Endothelial cell of umbilical vein (primary cell): Measurements from ENCODE around the gene MRPL27. TPM values are rescaled to one million over a fixed set of nuclear protein-coding genes. Genes with fewer than 3 reads are reported as not detected.

Experiments
- BruUV-seq: library from RNA; stranded (reverse); fragments of 400-500 nt; replicated peaks from 2 replicates; lab custom pipeline; 2021; lab: Mats Ljungman, UMichigan
- CTCF ChIA-PET: fragments of 300-600, 350-600 bp; sonication (Branson Sonifier 250); formaldehyde crosslinking; loops from one replicate; lab custom pipeline; 2021; ENCODE audit warnings: antibody characterized with exemption, inconsistent platforms; lab: Charles Lee
- POLR2A ChIA-PET: fragments of 300-600, 350-600 bp; sonication (Branson Sonifier 250); formaldehyde crosslinking; loops from one replicate; lab custom pipeline; 2021; ENCODE audit warnings: antibody characterized with exemption, inconsistent platforms; lab: Charles Lee
- DNase-seq: peaks from one replicate; pipeline ENCODE4 v3.0.0-alpha.2; 2011; ENCODE audit warnings: low read depth, low spot score
- FAIRE-seq: peaks from 2 replicates; lab custom pipeline; 2011; peaks lifted over from hg19 to GRCh38; lab: Jason Lieb, UNC
- H2AFZ ChIP-seq: 2 replicates; pipeline ENCODE4 v1.6.0; 2012; ENCODE audit warnings: low read depth, low read length, control low read depth, inconsistent platforms
- H3K27ac ChIP-seq: 2 replicates; pipeline ENCODE4 v1.5.1; 2011; ENCODE audit warnings: low read depth, mild to moderate bottlenecking, control low read depth, low read length, moderate library complexity; ENCODE audit not compliant: insufficient read depth
- H3K27me3 ChIP-seq, 2 experiments: 2 replicates each; pipeline versions ENCODE4 v1.6.0 to v1.6.1; 2011; ENCODE audit warnings: low read length in 2 of 2, mixed read lengths in 1 of 2; ENCODE audit not compliant: control insufficient read depth in 2 of 2, insufficient read depth in 2 of 2
- H3K36me3 ChIP-seq, 2 experiments: 2 replicates in 1 of 2; 3 replicates in 1 of 2; pipeline ENCODE4 v1.5.1; 2011; ENCODE audit warnings: low read length in 2 of 2, mild to moderate bottlenecking in 1 of 2, moderate library complexity in 1 of 2; ENCODE audit not compliant: control insufficient read depth in 2 of 2, insufficient read depth in 2 of 2; ENCODE audit errors: extremely low read depth in 1 of 2
- H3K4me1 ChIP-seq: 3 replicates; pipeline ENCODE4 v1.5.1; 2011; ENCODE audit warnings: mild to moderate bottlenecking, low read length; ENCODE audit not compliant: control insufficient read depth, insufficient read depth; ENCODE audit errors: extremely low read depth
- H3K4me2 ChIP-seq: 2 replicates; pipeline ENCODE4 v1.6.1; 2011; ENCODE audit warnings: low read length, control low read depth, mixed read lengths; ENCODE audit not compliant: insufficient read depth
- H3K4me3 ChIP-seq, 3 experiments: fragments of 200-600 bp in 1 of 3; sonication (generic), shearing (Covaris generic) in 1 of 3; replicated peaks in 1 of 3; 2 replicates each; pipeline ENCODE4 v1.5.1; 2011 to 2016; ENCODE audit warnings: control low read depth in 3 of 3, low read length in 3 of 3, mild to moderate bottlenecking in 2 of 3, inconsistent platforms in 1 of 3, low read depth in 1 of 3, moderate library complexity in 1 of 3; ENCODE audit not compliant: insufficient read depth in 1 of 3
- H3K79me2 ChIP-seq: 2 replicates; pipeline ENCODE4 v1.6.0; 2012; ENCODE audit warnings: low read length, inconsistent platforms; ENCODE audit not compliant: control insufficient read depth, insufficient read depth
- H3K9ac ChIP-seq: replicated peaks from 2 replicates; pipeline ENCODE3; 2011; ENCODE audit warnings: low read length, control low read depth; ENCODE audit not compliant: insufficient read depth; ENCODE audit errors: extremely low read depth
- H3K9me1 ChIP-seq: replicated peaks from 3 replicates; pipeline ENCODE4 v1.6.0; 2011; ENCODE audit warnings: mild to moderate bottlenecking, low read length; ENCODE audit not compliant: control insufficient read depth, insufficient read depth; ENCODE audit errors: extremely low read depth
- H3K9me3 ChIP-seq: replicated peaks from 2 replicates; pipeline ENCODE4 v1.5.1; 2012; ENCODE audit warnings: low read length, inconsistent platforms; ENCODE audit not compliant: control insufficient read depth, insufficient read depth
- H4K20me1 ChIP-seq: replicated peaks from 2 replicates; pipeline ENCODE3; 2011; ENCODE audit warnings: mild to moderate bottlenecking, low read length; ENCODE audit not compliant: control insufficient read depth, insufficient read depth; ENCODE audit errors: extremely low read depth
- EZH2 ChIP-seq: IDR thresholded peaks from 2 replicates; pipeline ENCODE4 v1.6.1; 2012; ENCODE audit warnings: borderline replicate concordance, low read depth, mild to moderate bottlenecking, moderate library complexity, low read length, inconsistent platforms; ENCODE audit not compliant: severe bottlenecking
- FOS ChIP-seq: IDR thresholded peaks from 2 replicates; pipeline ENCODE4 v1.6.1; 2011; ENCODE audit warnings: mild to moderate bottlenecking, low read length, moderate library complexity, borderline replicate concordance; ENCODE audit not compliant: insufficient read depth
- GATA2 ChIP-seq: IDR thresholded peaks from 2 replicates; pipeline ENCODE4 v1.7.0; 2011; ENCODE audit warnings: low read depth, mild to moderate bottlenecking, moderate library complexity, mixed read lengths, low read length; ENCODE audit not compliant: insufficient read length, insufficient read depth
- JUN ChIP-seq: IDR thresholded peaks from 2 replicates; pipeline ENCODE4 v1.6.1; 2011; ENCODE audit warnings: borderline replicate concordance, low read depth; ENCODE audit not compliant: insufficient read length, insufficient read depth
- MYC ChIP-seq: IDR thresholded peaks from one replicate; pipeline ENCODE4 v1.6.1; 2011; ENCODE audit warnings: mild to moderate bottlenecking, low read depth, low read length
- POLR2A ChIP-seq: IDR thresholded peaks from 2 replicates; pipeline ENCODE4 v1.6.1; 2012; ENCODE audit warnings: low read depth, mild to moderate bottlenecking, control low read depth, low read length
- POLR2AphosphoS5 ChIP-seq: IDR thresholded peaks from 2 replicates; pipeline ENCODE4 v1.6.1; 2012; ENCODE audit warnings: low read depth, mild to moderate bottlenecking, control low read depth, low read length, moderate library complexity; ENCODE audit not compliant: insufficient read depth
- dilution Hi-C: fragments of 300-500 bp; cut with MboI; formaldehyde crosslinking; loops from one replicate; pipeline ENCODE4 v1.15.0; 2019; ENCODE audit warnings: low sequenced_read_pairs; ENCODE audit not compliant: extremely low pct_ligation_motif_present
- intact Hi-C: fragments of 100-400 bp; cut with micrococcal nuclease; formaldehyde crosslinking; loops from one replicate; pipeline ENCODE4 v1.10.0; 2022
- polyA plus RNA-seq, 4 experiments: library from polyadenylated mRNA; depleted of rRNA in 3 of 4; stranded (reverse) in 3 of 4; unstranded in 1 of 4; fragments of >200 nt; gene quantifications; 2 replicates each; pipeline versions ENCODE4 v1.2.1 to v1.2.3, GENCODE V29; 2011 to 2012; ENCODE audit warnings: missing spikeins in 1 of 4
- total RNA-seq: library from RNA; stranded (reverse); gene quantifications from 2 replicates; pipeline ENCODE4 v1.2.3, GENCODE V29; 2021
- TF ChIP-seq, protein P1 (sequence below): IDR thresholded peaks from 2 replicates; pipeline ENCODE4 v1.6.1; 2011; ENCODE audit not compliant: insufficient read depth, insufficient read length
- TF ChIP-seq, protein P2 (sequence below), 2 donors: IDR thresholded peaks; 1 replicate in 1 of 2; 2 replicates in 1 of 2; pipeline ENCODE4 v1.5.1; 2011; ENCODE audit warnings: low read length in 2 of 2, mild to moderate bottlenecking in 2 of 2, moderate library complexity in 2 of 2, control low read depth in 1 of 2, inconsistent platforms in 1 of 2, low read depth in 1 of 2; ENCODE audit not compliant: insufficient read depth in 1 of 2; ENCODE audit errors: extremely low read depth in 1 of 2

Gene MRPL27
- total and polyA plus RNA-seq, 2 donors (not counting 3 experiments of a cell fraction or from before 2014, with no cell fraction given): 76.2 to 158 TPM

DNA sequence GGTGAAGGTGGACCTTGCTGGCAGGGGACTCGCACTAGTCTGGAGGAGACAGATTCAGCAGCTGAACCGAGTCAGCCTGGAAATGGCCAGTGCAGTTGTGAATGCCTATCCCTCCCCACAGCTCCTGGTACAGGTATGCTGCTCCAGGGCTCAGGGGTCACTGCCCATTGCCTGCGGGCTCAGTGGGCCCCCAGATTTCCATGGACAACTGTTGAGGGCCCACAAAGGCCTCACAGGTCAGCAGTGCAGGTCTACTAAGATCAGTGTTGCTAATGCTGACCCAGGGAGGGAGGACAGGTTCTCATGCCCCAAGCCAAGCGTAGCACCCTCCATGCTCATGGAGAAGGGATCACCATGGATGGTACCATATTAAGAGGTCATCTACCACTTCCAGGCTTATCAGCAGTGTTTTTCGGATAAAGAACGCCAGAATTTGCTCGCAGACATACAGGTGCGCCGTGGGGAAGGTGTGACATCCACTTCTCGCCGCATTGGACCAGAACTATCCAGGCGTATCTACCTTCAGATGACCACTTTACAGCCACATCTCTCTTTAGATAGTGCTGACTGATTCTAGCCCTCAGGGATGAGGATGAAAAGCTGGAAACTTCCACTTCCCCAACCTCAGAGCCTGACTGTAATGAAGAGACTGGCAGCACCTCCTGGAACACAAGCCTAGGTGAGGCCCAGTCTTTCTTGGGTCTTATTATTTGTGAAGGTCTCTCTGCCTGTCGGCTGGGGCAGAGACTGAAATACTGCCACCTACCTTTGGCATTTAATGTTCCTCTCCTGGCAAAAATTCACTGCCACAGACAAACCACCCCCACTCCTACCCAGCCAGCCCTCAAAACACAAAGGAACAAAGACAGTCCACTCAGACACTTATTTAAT lies 7.6 kb upstream of the MRPL27 start:
- Histone ChIP-seq H3K4me3 (no peak overlapping the region), H3K27ac (no peak overlapping the region), H3K27me3 (no peaks in the 10 kb centered on the region), H3K9ac (no peak overlapping the region), H4K20me1 (peaks cover 2% of the 10 kb centered on the region), H3K79me2 (no peaks in the 10 kb centered on the region), H3K36me3 (peaks cover 14 to 33% of the 10 kb centered on the region in 2 experiments), H3K4me1 (no peaks in the 10 kb centered on the region), H2AFZ (no peak overlapping the region), H3K4me2 (no peak overlapping the region), H3K9me1 (no peaks in the 10 kb centered on the region), H3K9me3 (no peaks in the 10 kb centered on the region)
- TF ChIP-seq GATA2 (no peak), MYC (no peak), FOS (no peak), POLR2A (no peak), JUN (no peak), POLR2AphosphoS5 (peak; percentile 53), EZH2 (no peak)
- TF ChIP-seq, protein P1, sequence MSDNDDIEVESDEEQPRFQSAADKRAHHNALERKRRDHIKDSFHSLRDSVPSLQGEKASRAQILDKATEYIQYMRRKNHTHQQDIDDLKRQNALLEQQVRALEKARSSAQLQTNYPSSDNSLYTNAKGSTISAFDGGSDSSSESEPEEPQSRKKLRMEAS: no peak
- TF ChIP-seq, protein P2, sequence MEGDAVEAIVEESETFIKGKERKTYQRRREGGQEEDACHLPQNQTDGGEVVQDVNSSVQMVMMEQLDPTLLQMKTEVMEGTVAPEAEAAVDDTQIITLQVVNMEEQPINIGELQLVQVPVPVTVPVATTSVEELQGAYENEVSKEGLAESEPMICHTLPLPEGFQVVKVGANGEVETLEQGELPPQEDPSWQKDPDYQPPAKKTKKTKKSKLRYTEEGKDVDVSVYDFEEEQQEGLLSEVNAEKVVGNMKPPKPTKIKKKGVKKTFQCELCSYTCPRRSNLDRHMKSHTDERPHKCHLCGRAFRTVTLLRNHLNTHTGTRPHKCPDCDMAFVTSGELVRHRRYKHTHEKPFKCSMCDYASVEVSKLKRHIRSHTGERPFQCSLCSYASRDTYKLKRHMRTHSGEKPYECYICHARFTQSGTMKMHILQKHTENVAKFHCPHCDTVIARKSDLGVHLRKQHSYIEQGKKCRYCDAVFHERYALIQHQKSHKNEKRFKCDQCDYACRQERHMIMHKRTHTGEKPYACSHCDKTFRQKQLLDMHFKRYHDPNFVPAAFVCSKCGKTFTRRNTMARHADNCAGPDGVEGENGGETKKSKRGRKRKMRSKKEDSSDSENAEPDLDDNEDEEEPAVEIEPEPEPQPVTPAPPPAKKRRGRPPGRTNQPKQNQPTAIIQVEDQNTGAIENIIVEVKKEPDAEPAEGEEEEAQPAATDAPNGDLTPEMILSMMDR (IDR thresholded peaks at IDR 0.05; ENCODE audit: extremely low read depth in 1 of 2, insufficient read depth in 1 of 2, low read depth in 1 of 2, low read length in 2 of 2): no peak
- intact Hi-C loops: no loop called here
- DNase-seq: no peak
- no peak for FAIRE-seq
- dilution Hi-C loops: no loop called here
- BruUV-seq: no TSS peak
- CTCF ChIA-PET: interaction anchor here (1.0 to 1.2 kb wide), 3 partner anchors 10 to 19 kb away, joined by 3 to 7 read pairs (median 4); no protein-coding TSS in a partner anchor
- POLR2A ChIA-PET: no interaction called here
